ENCODE results near the gene AATK. TPM values are rescaled to one million over a fixed set of nuclear protein-coding genes. Genes with fewer than 3 reads are reported as not detected.
"Not testable (repeated sequence)": the region's sequence is repeated elsewhere in the genome, so short reads cannot be mapped to it uniquely, and the experiment has no call there.

AATK gene
- total and polyA plus RNA-seq, 4 donors = 9.6 to 54.6 (median 23.7) TPM

DNA sequence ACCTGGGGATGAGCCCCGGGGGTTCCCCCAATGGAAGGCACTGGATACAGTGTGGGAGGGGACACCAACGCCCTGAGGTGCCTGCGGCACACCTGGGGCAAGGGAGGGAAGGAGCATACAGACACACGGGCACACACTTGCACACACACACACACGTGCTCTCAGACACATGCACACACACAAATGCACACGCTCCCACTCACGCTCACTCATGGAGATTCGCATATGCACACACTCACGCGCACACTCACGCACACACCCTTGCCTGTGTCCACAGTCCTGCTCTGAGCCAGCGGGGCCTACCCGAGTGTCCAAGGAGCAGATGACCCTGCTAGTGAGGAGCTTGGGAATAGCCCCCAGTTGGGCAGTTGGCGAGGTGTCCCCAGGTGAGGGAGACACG lies 17.4 kb downstream of the AATK start:
- DNase-seq = no peak
- H3K9me3 ChIP-seq (ENCODE audit: control insufficient read depth in 4 of 4, insufficient read depth in 3 of 4, low read length in 3 of 4) = peaks cover 0 to 4% (median 0%) of the 10 kb centered on the region in 4 donors
- no peaks in the 10 kb centered on the region for H3K27me3 ChIP-seq (ENCODE audit: control insufficient read depth in 3 of 3, insufficient read depth in 3 of 3, low read length in 2 of 3)
- H3K27ac ChIP-seq (ENCODE audit: low read depth in 1 of 2, low read length in 1 of 2) = no peak overlapping the region
- no peak overlapping the region for H3K9ac ChIP-seq (ENCODE audit: insufficient read depth in 1 of 2, low read length in 2 of 2)
- WGBS, 2 donors = 91% methylated on average over 15 of the region's 15 CpGs
- H3K36me3 ChIP-seq (ENCODE audit: control insufficient read depth in 4 of 4, insufficient read depth in 4 of 4, low read length in 4 of 4) = no peaks in the 10 kb centered on the region
- TF ChIP-seq, protein P1, sequence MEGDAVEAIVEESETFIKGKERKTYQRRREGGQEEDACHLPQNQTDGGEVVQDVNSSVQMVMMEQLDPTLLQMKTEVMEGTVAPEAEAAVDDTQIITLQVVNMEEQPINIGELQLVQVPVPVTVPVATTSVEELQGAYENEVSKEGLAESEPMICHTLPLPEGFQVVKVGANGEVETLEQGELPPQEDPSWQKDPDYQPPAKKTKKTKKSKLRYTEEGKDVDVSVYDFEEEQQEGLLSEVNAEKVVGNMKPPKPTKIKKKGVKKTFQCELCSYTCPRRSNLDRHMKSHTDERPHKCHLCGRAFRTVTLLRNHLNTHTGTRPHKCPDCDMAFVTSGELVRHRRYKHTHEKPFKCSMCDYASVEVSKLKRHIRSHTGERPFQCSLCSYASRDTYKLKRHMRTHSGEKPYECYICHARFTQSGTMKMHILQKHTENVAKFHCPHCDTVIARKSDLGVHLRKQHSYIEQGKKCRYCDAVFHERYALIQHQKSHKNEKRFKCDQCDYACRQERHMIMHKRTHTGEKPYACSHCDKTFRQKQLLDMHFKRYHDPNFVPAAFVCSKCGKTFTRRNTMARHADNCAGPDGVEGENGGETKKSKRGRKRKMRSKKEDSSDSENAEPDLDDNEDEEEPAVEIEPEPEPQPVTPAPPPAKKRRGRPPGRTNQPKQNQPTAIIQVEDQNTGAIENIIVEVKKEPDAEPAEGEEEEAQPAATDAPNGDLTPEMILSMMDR (IDR thresholded peaks at IDR 0.05; ENCODE audit: control extremely low read depth, extremely low read depth) = no peak
- ATAC-seq (ENCODE audit: insufficient read depth, low FRiP score) = no peak
- no peak overlapping the region for H3K4me3 ChIP-seq
- H3K4me1 ChIP-seq (ENCODE audit: control insufficient read depth in 5 of 5, insufficient read depth in 5 of 5, low read length in 5 of 5) = peaks cover 0 to 7% (median 0%) of the 10 kb centered on the region in 5 donors

DNA sequence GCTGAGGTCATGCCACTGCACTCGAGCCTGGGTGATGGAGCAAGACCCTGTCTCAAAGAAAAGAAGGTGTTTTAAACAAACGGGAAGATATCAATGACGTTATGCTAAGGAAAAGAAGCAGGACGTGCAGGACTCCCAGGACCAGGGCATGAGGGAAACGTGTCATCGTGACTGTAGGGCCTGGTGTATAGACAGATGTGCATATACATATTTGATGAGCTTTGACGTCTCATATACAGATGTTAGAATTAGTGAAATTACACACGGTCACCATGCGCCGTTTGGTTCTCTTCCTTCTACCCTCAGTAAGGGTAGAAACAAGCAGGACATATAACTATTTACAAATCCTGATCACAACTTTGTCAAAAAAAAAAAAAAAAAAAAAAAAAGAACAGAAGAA lies 18.3 kb downstream of the AATK start:
- ATAC-seq (ENCODE audit: insufficient read depth, low FRiP score) (no peak), DNase-seq (no peak)
- H3K36me3 ChIP-seq (ENCODE audit: control insufficient read depth in 4 of 4, insufficient read depth in 4 of 4, low read length in 4 of 4) = no peaks in the 10 kb centered on the region
- H3K9me3 ChIP-seq (ENCODE audit: control insufficient read depth in 4 of 4, insufficient read depth in 3 of 4, low read length in 3 of 4) = peaks cover 0 to 2% (median 0%) of the 10 kb centered on the region in 4 donors
- no peak overlapping the region for H3K4me3 ChIP-seq
- TF ChIP-seq, protein P1 (IDR thresholded peaks at IDR 0.05; ENCODE audit: control extremely low read depth, extremely low read depth) = no peak
- H3K9ac ChIP-seq (ENCODE audit: insufficient read depth in 1 of 2, low read length in 2 of 2) = no peak overlapping the region
- 75 to 82% methylated on average over 10 of the region's 10 CpGs for WGBS, 2 donors
- H3K4me1 ChIP-seq (ENCODE audit: control insufficient read depth in 5 of 5, insufficient read depth in 5 of 5, low read length in 5 of 5) = peaks cover 0 to 9% (median 0%) of the 10 kb centered on the region in 5 donors
- H3K27ac ChIP-seq (ENCODE audit: low read depth in 1 of 2, low read length in 1 of 2) = no peak overlapping the region
- H3K27me3 ChIP-seq (ENCODE audit: control insufficient read depth in 3 of 3, insufficient read depth in 3 of 3, low read length in 2 of 3) = no peaks in the 10 kb centered on the region

DNA sequence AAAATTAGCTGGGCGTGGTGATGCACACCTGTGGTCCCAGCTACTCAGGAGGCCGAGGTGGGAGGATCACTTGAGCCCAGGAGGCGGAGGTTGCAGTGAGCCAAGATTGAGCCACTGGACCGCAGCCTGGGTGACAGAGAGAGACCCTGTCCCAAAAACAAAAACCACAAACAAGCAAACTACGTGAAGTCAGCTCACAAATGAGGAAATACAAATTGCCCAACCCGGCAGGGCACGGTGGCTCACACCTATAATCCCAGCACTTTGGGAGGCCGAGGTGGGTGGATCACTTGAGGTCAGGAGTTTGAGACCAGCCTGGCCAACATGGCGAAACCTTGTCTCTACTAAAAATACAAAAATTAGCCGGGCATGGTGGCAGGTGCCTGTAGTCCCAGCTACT lies 19.8 kb downstream of the AATK start:
- not testable (repeated sequence) for H3K27me3 ChIP-seq (ENCODE audit: control insufficient read depth in 3 of 3, insufficient read depth in 3 of 3, low read length in 2 of 3); H3K4me1 ChIP-seq (ENCODE audit: control insufficient read depth in 5 of 5, insufficient read depth in 5 of 5, low read length in 5 of 5); ATAC-seq (ENCODE audit: insufficient read depth, low FRiP score); H3K9me3 ChIP-seq (ENCODE audit: control insufficient read depth in 4 of 4, insufficient read depth in 3 of 4, low read length in 3 of 4); H3K4me3 ChIP-seq; DNase-seq; H3K9ac ChIP-seq (ENCODE audit: insufficient read depth in 1 of 2, low read length in 2 of 2); H3K27ac ChIP-seq (ENCODE audit: low read depth in 1 of 2, low read length in 1 of 2); H3K36me3 ChIP-seq (ENCODE audit: control insufficient read depth in 4 of 4, insufficient read depth in 4 of 4, low read length in 4 of 4)
- WGBS, 2 donors = 60 to 72% methylated on average over 9 to 10 of the region's 10 CpGs

DNA sequence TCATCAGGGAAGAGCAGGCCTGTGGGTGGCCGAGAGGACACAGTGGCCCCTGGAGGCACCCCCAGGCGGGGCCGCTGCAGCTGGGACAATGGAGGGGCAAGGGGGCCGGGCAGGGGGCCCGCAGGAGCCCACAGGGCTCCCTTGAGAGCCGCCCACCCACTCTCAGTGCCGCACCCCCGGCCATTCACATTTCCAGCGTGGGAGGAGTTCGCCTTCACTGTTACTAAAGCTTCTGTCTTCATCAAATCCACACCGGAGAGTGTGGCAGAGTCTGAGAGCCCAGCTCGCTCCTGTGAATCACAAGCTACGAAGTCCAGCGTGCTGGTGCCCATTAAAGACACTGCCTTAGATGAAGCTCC lies 21.6 kb downstream of the AATK start:
- no peaks in the 10 kb centered on the region for H3K9me3 ChIP-seq (ENCODE audit: control insufficient read depth in 4 of 4, insufficient read depth in 3 of 4, low read length in 3 of 4)
- H3K27ac ChIP-seq (ENCODE audit: low read depth in 1 of 2, low read length in 1 of 2) = no peak overlapping the region
- peaks cover 0 to 2% (median 0%) of the 10 kb centered on the region in 5 donors for H3K4me1 ChIP-seq (ENCODE audit: control insufficient read depth in 5 of 5, insufficient read depth in 5 of 5, low read length in 5 of 5)
- WGBS, 2 donors = 92% methylated on average over 14 of the region's 14 CpGs
- H3K36me3 ChIP-seq (ENCODE audit: control insufficient read depth in 4 of 4, insufficient read depth in 4 of 4, low read length in 4 of 4) = no peaks in the 10 kb centered on the region
- no peak for ATAC-seq (ENCODE audit: insufficient read depth, low FRiP score)
- TF ChIP-seq, protein P1 (IDR thresholded peaks at IDR 0.05; ENCODE audit: control extremely low read depth, extremely low read depth) = no peak
- H3K9ac ChIP-seq (ENCODE audit: insufficient read depth in 1 of 2, low read length in 2 of 2) = no peak overlapping the region
- H3K27me3 ChIP-seq (ENCODE audit: control insufficient read depth in 3 of 3, insufficient read depth in 3 of 3, low read length in 2 of 3) = no peaks in the 10 kb centered on the region
- no peak overlapping the region for H3K4me3 ChIP-seq
- no peak for DNase-seq
